ENCODE data around the gene NUMBL. TPM values are rescaled to one million over a fixed set of nuclear protein-coding genes. Genes with fewer than 3 reads are reported as not detected.

NUMBL gene
- total and polyA plus RNA-seq, 11 donors: 7.3 to 29.1 (median 10.6) TPM

- H3K4me3 ChIP-seq: peak overlapping the region; percentile 65 to 98 (median 82)
- peak overlapping the region; percentile 95 to 99 (median 97) for H3K27ac ChIP-seq
- no peaks in the 10 kb centered on the region for H3K9me3 ChIP-seq
- intact Hi-C loops (cut with DNase I): loop anchor here in 6 of 10 donors (2.0 to 10.0 kb wide), 6 partner anchors 35 to 101 kb away; partner anchors contain the start of genes ACTMAP (in 2 of the 6) and SNRPA (in 2 of the 6)
- ATAC-seq (no peak), DNase-seq (peak in 2 of 5 donors; percentile 40 to 66)
- TF ChIP-seq CTCF (IDR thresholded peaks at IDR 0.05) (no peak), POLR2A (IDR thresholded peaks at IDR 0.05) (no peak)
- peaks cover 0 to 21% (median 14%) of the 10 kb centered on the region in 9 donors for H3K36me3 ChIP-seq
- peaks cover 5 to 70% (median 46%) of the 10 kb centered on the region in 12 donors for H3K4me1 ChIP-seq
- no peaks in the 10 kb centered on the region for H3K27me3 ChIP-seq
- 5 to 12% (median 7%) methylated on average over 8 of the region's 8 CpGs for WGBS, 4 donors
Measured at GRCh38 chr19:40716031-40716481, 25.6 kb upstream of the NUMBL start.

DNA sequence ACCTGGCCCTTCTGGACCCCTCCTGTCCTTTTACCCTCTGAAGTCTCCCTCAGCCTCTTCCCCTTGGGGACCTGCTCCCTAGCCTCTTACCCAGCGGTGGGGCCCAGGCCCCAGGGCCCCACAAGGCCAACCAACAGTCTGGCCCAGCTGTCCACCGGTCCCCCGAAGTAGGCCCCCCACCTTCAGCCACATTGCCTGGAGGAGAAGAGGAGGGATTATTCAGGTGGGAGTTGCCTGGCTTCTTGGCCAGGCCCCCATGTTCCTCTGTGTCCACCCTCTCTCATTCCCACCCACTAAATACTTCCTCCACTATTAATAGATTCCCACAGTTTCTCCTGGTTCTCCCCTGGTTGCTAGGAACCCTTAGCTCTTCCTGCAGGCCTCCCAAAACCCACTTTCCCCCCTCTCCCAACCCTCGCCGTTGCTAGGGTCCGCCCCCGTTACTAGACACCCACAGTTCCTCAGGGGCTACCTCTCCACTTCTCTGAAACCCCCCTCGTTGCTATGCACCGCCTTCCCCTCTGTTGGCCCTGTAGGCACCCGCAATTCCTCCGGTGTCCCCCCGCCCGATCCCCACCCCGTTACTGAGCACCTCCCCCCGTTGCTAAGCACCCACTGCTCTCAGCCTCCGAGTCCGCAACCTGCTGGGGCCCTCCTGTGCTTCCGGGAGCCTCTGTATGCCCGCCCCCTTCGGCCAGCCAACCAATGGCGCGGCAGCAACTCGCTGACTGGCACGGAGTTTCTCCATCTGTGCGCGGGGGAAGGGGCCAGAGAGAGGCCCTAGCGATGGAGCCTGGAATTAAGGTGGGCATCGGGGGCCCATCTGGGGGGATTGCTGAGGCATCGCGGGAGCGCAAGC is 24.2 kb upstream of the NUMBL start:
- Histone ChIP-seq H3K4me3 (peak overlapping the region; percentile 18 to 98 (median 78)), H3K4me1 (peaks cover 3 to 56% (median 32%) of the 10 kb centered on the region in 12 donors), H3K27ac (peak overlapping the region; percentile 95 to 99 (median 97)), H3K27me3 (no peaks in the 10 kb centered on the region), H3K36me3 (peaks cover 0 to 35% (median 24%) of the 10 kb centered on the region in 9 donors), H3K9me3 (no peaks in the 10 kb centered on the region)
- peak; percentile 94 to 96 (median 95) for DNase-seq
- TF ChIP-seq POLR2A (IDR thresholded peaks at IDR 0.05): peak in 1 of 2 donors; percentile 12
- TF ChIP-seq CTCF (IDR thresholded peaks at IDR 0.05): peak in 1 of 12 donors; percentile 3
- intact Hi-C loops (cut with DNase I): loop anchor here in 7 of 10 donors (1.0 to 10.0 kb wide), 8 partner anchors 24 to 103 kb away; partner anchors contain the start of genes NUMBL (in 4 of the 7), ACTMAP (in 2 of the 7), EGLN2 (in 2 of the 7) and SNRPA (in 2 of the 7)
- ATAC-seq: peak; percentile 75 to 83 (median 78)
- WGBS, 4 donors: 3 to 6% (median 4%) methylated on average over 29 to 31 of the region's 31 CpGs

GRCh38 chr19:40713939-40714338 is 23.5 kb upstream of the NUMBL start:
- TF ChIP-seq POLR2A (IDR thresholded peaks at IDR 0.05): no peak
- peak overlapping the region in 8 of 12 donors; percentile 69 to 95 (median 81) for H3K4me3 ChIP-seq
- peaks cover 3 to 49% (median 26%) of the 10 kb centered on the region in 12 donors for H3K4me1 ChIP-seq
- intact Hi-C loops (cut with DNase I): loop anchor here in 5 of 10 donors (2.0 to 10.0 kb wide), 4 partner anchors 23 to 85 kb away; partner anchors contain the start of genes NUMBL (in 3 of the 5), ACTMAP (in 2 of the 5), EGLN2 (in 2 of the 5) and SNRPA (in 2 of the 5)
- H3K27me3 ChIP-seq: no peaks in the 10 kb centered on the region
- DNase-seq (peak in 1 of 5 donors; percentile 38), ATAC-seq (no peak)
- no peaks in the 10 kb centered on the region for H3K9me3 ChIP-seq
- WGBS, 4 donors: 85 to 93% (median 89%) methylated on average over 10 to 11 of the region's 11 CpGs
- peaks cover 0 to 42% (median 31%) of the 10 kb centered on the region in 9 donors for H3K36me3 ChIP-seq
- H3K27ac ChIP-seq: peak overlapping the region; percentile 76 to 99 (median 96)

- WGBS, 4 donors: 86 to 96% (median 92%) methylated on average over 5 of the region's 5 CpGs
- TF ChIP-seq CTCF (IDR thresholded peaks at IDR 0.05) (no peak), POLR2A (IDR thresholded peaks at IDR 0.05) (no peak)
- H3K9me3 ChIP-seq: no peaks in the 10 kb centered on the region
- no peaks in the 10 kb centered on the region for H3K27me3 ChIP-seq
- peaks cover 0 to 76% (median 56%) of the 10 kb centered on the region in 9 donors for H3K36me3 ChIP-seq
- H3K4me3 ChIP-seq: no peak overlapping the region
- H3K4me1 ChIP-seq: peaks cover 3 to 42% (median 13%) of the 10 kb centered on the region in 12 donors
- H3K27ac ChIP-seq: no peak overlapping the region
- DNase-seq: no peak
- intact Hi-C loops (cut with DNase I): loop anchor here in 1 of 10 donors (10.0 kb wide), 1 partner anchor 45 kb away; no protein-coding TSS in a partner anchor
- ATAC-seq: no peak
Measured at GRCh38 chr19:40709817-40710216, 19.4 kb upstream of the NUMBL start.

Measured in heart left ventricle (tissue), 16 donors.